Endodermal cell (in vitro differentiated cells): ENCODE data around the gene SAFB2. TPM values are rescaled to one million over a fixed set of nuclear protein-coding genes. Genes with fewer than 3 reads are reported as not detected.

Source experiments
- DNase-seq: peaks from one replicate; pipeline ENCODE4 v3.0.0-alpha.2; 2017
- H3K27ac ChIP-seq: 2 replicates; pipeline ENCODE4 v1.5.1; 2013; ENCODE audit warnings: mild to moderate bottlenecking, low read depth, low read length, moderate library complexity
- H3K27me3 ChIP-seq: 2 replicates; pipeline ENCODE4 v1.6.1; 2013; ENCODE audit warnings: mild to moderate bottlenecking, low read length, moderate library complexity; ENCODE audit not compliant: insufficient read depth, control insufficient read depth, poor library complexity, severe bottlenecking
- H3K36me3 ChIP-seq: 2 replicates; pipeline ENCODE4 v1.7.0; 2013; ENCODE audit warnings: mild to moderate bottlenecking, low read length, moderate library complexity; ENCODE audit not compliant: control insufficient read depth, insufficient read depth
- H3K4me1 ChIP-seq: one replicate; pipeline ENCODE4 v1.7.0; 2013; ENCODE audit warnings: low read length; ENCODE audit not compliant: control insufficient read depth, insufficient read depth
- H3K4me3 ChIP-seq: 2 replicates; pipeline ENCODE4 v1.5.1; 2013; ENCODE audit warnings: mild to moderate bottlenecking, low read length, moderate library complexity
- H3K9ac ChIP-seq: 2 replicates; pipeline ENCODE4 v1.6.1; 2013; ENCODE audit warnings: mild to moderate bottlenecking, low read length, moderate library complexity; ENCODE audit not compliant: poor library complexity, severe bottlenecking; ENCODE audit errors: extremely low read depth
- H3K9me3 ChIP-seq: 2 replicates; pipeline ENCODE4 v1.6.1; 2013; ENCODE audit warnings: mild to moderate bottlenecking, low read length, moderate library complexity; ENCODE audit not compliant: control insufficient read depth
- H3K27ac Mint-ChIP-seq: 2 replicates; pipeline ENCODE4 v1.8.0; 2020; ENCODE audit warnings: mixed read lengths
- H3K27me3 Mint-ChIP-seq: 2 replicates; pipeline ENCODE4 v1.8.0; 2021; ENCODE audit warnings: mild to moderate bottlenecking, mixed read lengths; ENCODE audit not compliant: insufficient read depth
- H3K36me3 Mint-ChIP-seq: 2 replicates; pipeline ENCODE4 v1.8.0; 2020; ENCODE audit warnings: low read depth, mixed read lengths
- H3K4me1 Mint-ChIP-seq: 2 replicates; pipeline ENCODE4 v1.8.0; 2020; ENCODE audit warnings: mixed read lengths
- H3K4me3 Mint-ChIP-seq: 2 replicates; pipeline ENCODE4 v1.8.0; 2020; ENCODE audit warnings: mild to moderate bottlenecking, moderate library complexity, mixed read lengths
- H3K9me3 Mint-ChIP-seq: 2 replicates; pipeline ENCODE4 v1.8.0; 2020; ENCODE audit warnings: mild to moderate bottlenecking, mixed read lengths
- CTCF ChIP-seq: fragments of 200-600 bp; sonication (generic); conservative IDR thresholded peaks from 2 replicates; pipeline ENCODE4 v1.5.0; 2021; ENCODE audit warnings: antibody characterized with exemption, mild to moderate bottlenecking
- WGBS, 2 experiments: methylation state at CpG; one replicate each; pipeline versions ENCODE4 v1.1.5 to v1.1.7; 2013; ENCODE audit warnings: missing lambda C conversion rate in 2 of 2, mixed read lengths in 1 of 2; ENCODE audit not compliant: insufficient coverage in 1 of 2, insufficient read length in 1 of 2; 5-methylcytosine and 5-hydroxymethylcytosine counted together
- total RNA-seq, 2 donors: library from RNA; stranded (reverse); fragmentation: NEBNext Ultra II Directional in 1 of 2; extraction: Animal tissue kit (Norgen Biotek cat#: 25700) in 1 of 2; gene quantifications; 2 replicates in 1 of 2; 3 replicates in 1 of 2; pipeline ENCODE4 v1.2.1, GENCODE V29; 2021

SAFB2 gene
- total RNA-seq, 2 donors from 2014 or later: 69.2 to 74.6 TPM

DNA sequence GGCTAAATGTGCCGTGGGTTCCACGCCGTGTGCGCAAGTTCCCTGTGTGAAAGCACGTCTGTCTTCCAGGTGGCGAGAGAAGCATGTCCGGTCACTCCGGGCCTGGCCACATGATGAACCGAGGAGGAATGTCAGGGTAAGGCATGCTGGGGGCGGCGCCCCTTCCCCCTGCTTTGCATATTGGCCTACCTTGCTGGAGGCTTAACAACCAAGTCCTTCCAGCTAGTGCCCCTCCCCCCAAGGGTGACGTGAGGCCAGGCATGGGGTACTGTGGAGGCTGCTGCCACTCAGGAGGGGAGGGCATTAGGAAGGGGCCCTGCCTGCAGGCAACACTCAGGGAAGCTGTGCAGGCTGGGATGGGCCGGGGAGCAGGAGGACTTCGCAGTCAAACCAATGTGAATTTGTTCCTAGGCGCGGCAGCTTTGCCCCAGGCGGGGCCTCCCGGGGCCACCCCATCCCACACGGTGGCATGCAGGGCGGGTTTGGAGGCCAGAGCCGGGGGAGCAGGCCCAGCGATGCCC is 45.2 kb upstream of the SAFB2 start:
- DNase-seq: peak; percentile 90

DNA sequence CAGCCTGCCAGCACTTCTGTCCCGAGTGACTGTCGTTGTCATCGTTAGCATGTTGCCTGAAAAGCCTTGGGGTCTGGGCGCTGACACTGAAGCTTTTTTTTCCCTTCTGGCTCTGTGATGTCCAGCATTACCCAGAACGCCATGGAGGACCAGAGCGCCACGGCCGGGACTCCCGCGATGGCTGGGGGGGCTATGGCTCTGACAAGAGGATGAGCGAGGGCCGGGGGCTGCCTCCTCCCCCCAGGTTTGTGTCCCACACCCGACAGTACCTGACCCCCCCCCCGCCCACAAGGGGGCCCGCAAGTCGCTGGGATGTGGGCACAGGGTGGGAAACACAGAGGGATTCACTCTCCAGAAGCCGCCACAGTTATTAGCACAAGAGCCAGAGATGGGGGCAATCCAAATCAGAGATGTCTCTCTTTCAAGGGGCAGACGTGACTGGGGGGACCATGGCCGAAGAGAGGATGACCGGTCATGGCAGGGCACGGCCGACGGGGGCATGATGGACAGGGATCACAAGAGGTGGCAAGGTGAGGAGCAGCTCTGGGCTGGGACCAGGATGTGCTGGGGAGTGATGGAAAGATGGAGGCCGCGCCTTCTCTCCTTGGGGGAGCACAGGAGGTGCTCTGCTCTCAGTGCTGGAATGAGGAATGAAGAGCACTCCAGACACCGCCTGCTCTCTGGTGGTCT is 44.5 kb upstream of the SAFB2 start:
- Mint-ChIP-seq H3K27me3 (no peaks in the 10 kb centered on the region), H3K27ac (peak overlapping the region; percentile 85), H3K9me3 (no peaks in the 10 kb centered on the region), H3K36me3 (peaks cover 79% of the 10 kb centered on the region), H3K4me3 (no peak overlapping the region), H3K4me1 (peaks cover 6% of the 10 kb centered on the region)
- Histone ChIP-seq H3K9ac (no peak overlapping the region), H3K4me3 (no peak overlapping the region), H3K27ac (no peak overlapping the region), H3K9me3 (no peaks in the 10 kb centered on the region), H3K27me3 (no peaks in the 10 kb centered on the region), H3K36me3 (peaks cover 84% of the 10 kb centered on the region), H3K4me1 (no peaks in the 10 kb centered on the region)
- no peak for TF ChIP-seq CTCF
- WGBS, 2 experiments: 93 to 96% methylated on average over 12 to 25 of the region's 26 CpGs
- DNase-seq: peak; percentile 44

More for the DNA sequence above, 45.2 kb upstream of the SAFB2 start:
- no peak overlapping the region for H3K27ac ChIP-seq
- no peak overlapping the region for H3K4me3 ChIP-seq
- 89 to 94% methylated on average over 18 to 22 of the region's 22 CpGs for WGBS, 2 experiments
- no peak for TF ChIP-seq CTCF
- H3K36me3 ChIP-seq: peaks cover 78% of the 10 kb centered on the region
- H3K9me3 ChIP-seq: no peaks in the 10 kb centered on the region
- H3K4me1 Mint-ChIP-seq: peaks cover 6% of the 10 kb centered on the region
- H3K9ac ChIP-seq: no peak overlapping the region
- H3K27me3 Mint-ChIP-seq: no peaks in the 10 kb centered on the region
- peaks cover 74% of the 10 kb centered on the region for H3K36me3 Mint-ChIP-seq
- H3K27ac Mint-ChIP-seq: peak overlapping the region; percentile 85
- H3K27me3 ChIP-seq: no peaks in the 10 kb centered on the region
- H3K4me3 Mint-ChIP-seq: no peak overlapping the region
- H3K9me3 Mint-ChIP-seq: no peaks in the 10 kb centered on the region
- no peaks in the 10 kb centered on the region for H3K4me1 ChIP-seq

GRCh38 chr19:5665781-5666513 is 43.4 kb upstream of the SAFB2 start:
- H3K9me3 Mint-ChIP-seq: no peaks in the 10 kb centered on the region
- 93 to 95% methylated on average over 4 to 10 of the region's 10 CpGs for WGBS, 2 experiments
- Histone ChIP-seq H3K27ac (no peak overlapping the region), H3K36me3 (peaks cover 90% of the 10 kb centered on the region), H3K4me1 (no peaks in the 10 kb centered on the region), H3K4me3 (no peak overlapping the region), H3K9ac (no peak overlapping the region), H3K9me3 (no peaks in the 10 kb centered on the region), H3K27me3 (no peaks in the 10 kb centered on the region)
- H3K27ac Mint-ChIP-seq: peak overlapping the region; percentile 32
- no peak overlapping the region for H3K4me3 Mint-ChIP-seq
- H3K4me1 Mint-ChIP-seq: peaks cover 6% of the 10 kb centered on the region
- TF ChIP-seq CTCF: peak; percentile 36
- DNase-seq: no peak
- no peaks in the 10 kb centered on the region for H3K27me3 Mint-ChIP-seq
- peaks cover 80% of the 10 kb centered on the region for H3K36me3 Mint-ChIP-seq
